CD4-positive, CD25-positive, alpha-beta regulatory T cell (primary cell): ENCODE measurements around the gene DSE. TPM values are rescaled to one million over a fixed set of nuclear protein-coding genes. Genes with fewer than 3 reads are reported as not detected.

ENCODE experiments used
- ATAC-seq, 2 donors: fragments of 150-1000 bp; cut with Tn5 transposase; one replicate each; pipeline ENCODE4 v1.10.0; 2021; ENCODE audit warnings: low read depth in 2 of 2, moderate number of reproducible peaks in 2 of 2, moderate library complexity in 1 of 2
- DNase-seq, 3 donors: peaks; one replicate each; pipeline versions ENCODE4 v3.0.0 to v3.0.0-alpha.2; 2012 to 2022; ENCODE audit warnings: mixed read lengths in 1 of 3
- H3K27ac ChIP-seq: one replicate; pipeline ENCODE4 v1.7.0; 2013; ENCODE audit warnings: mild to moderate bottlenecking, low read length; ENCODE audit not compliant: insufficient read depth, poor library complexity, severe bottlenecking
- H3K27me3 ChIP-seq: one replicate; pipeline ENCODE4 v1.7.0; 2013; ENCODE audit warnings: low read length; ENCODE audit not compliant: control insufficient read depth, insufficient read depth
- H3K36me3 ChIP-seq: one replicate; pipeline ENCODE4 v1.7.0; 2013; ENCODE audit warnings: mild to moderate bottlenecking, low read length, moderate library complexity; ENCODE audit not compliant: control insufficient read depth, insufficient read depth
- H3K4me1 ChIP-seq: 2 replicates; pipeline ENCODE4 v1.7.0; 2013; ENCODE audit warnings: mild to moderate bottlenecking, low read length; ENCODE audit not compliant: insufficient read depth, control insufficient read depth, poor library complexity, severe bottlenecking
- H3K4me3 ChIP-seq: one replicate; pipeline ENCODE4 v1.7.0; 2013; ENCODE audit warnings: low read depth, mild to moderate bottlenecking, low read length, moderate library complexity
- H3K9me3 ChIP-seq, 2 experiments: 1 replicate in 1 of 2; 2 replicates in 1 of 2; pipeline ENCODE4 v1.7.0; 2013; ENCODE audit warnings: low read length in 2 of 2, mild to moderate bottlenecking in 1 of 2, moderate library complexity in 1 of 2; ENCODE audit not compliant: control insufficient read depth in 2 of 2
- H3K27ac Mint-ChIP-seq, 3 donors: one replicate each; pipeline ENCODE4 v1.8.0; 2020 to 2022; ENCODE audit warnings: mild to moderate bottlenecking in 3 of 3, mixed read lengths in 3 of 3, moderate library complexity in 2 of 3
- H3K27me3 Mint-ChIP-seq: one replicate; pipeline ENCODE4 v1.8.0; 2022; ENCODE audit warnings: mild to moderate bottlenecking, mixed read lengths
- H3K36me3 Mint-ChIP-seq: one replicate; pipeline ENCODE4 v1.8.0; 2020; ENCODE audit warnings: mixed read lengths
- H3K4me1 Mint-ChIP-seq, 4 donors: one replicate each; pipeline ENCODE4 v1.8.0; 2020 to 2022; ENCODE audit warnings: mixed read lengths in 4 of 4, mild to moderate bottlenecking in 1 of 4
- H3K4me3 Mint-ChIP-seq, 4 donors: one replicate each; pipeline ENCODE4 v1.8.0; 2020 to 2022; ENCODE audit warnings: mild to moderate bottlenecking in 4 of 4, mixed read lengths in 4 of 4, moderate library complexity in 3 of 4
- H3K9me3 Mint-ChIP-seq, 7 donors: one replicate each; pipeline ENCODE4 v1.8.0; 2020 to 2022; ENCODE audit warnings: mixed read lengths in 7 of 7, mild to moderate bottlenecking in 3 of 7, moderate library complexity in 2 of 7
- polyA plus RNA-seq, 4 donors: library from polyadenylated mRNA; unstranded; fragments of 300-500 nt; fragmentation: Illumina TruSeq; gene quantifications; one replicate each; pipeline ENCODE4 v1.2.3, GENCODE V29; 2021
- total RNA-seq: library from RNA; stranded (reverse); gene quantifications from one replicate; pipeline ENCODE4 v1.2.3, GENCODE V29; 2022

DSE gene
- total and polyA plus RNA-seq, 5 donors from 2014 or later: 1.9 to 10.2 (median 3.1) TPM

DNA sequence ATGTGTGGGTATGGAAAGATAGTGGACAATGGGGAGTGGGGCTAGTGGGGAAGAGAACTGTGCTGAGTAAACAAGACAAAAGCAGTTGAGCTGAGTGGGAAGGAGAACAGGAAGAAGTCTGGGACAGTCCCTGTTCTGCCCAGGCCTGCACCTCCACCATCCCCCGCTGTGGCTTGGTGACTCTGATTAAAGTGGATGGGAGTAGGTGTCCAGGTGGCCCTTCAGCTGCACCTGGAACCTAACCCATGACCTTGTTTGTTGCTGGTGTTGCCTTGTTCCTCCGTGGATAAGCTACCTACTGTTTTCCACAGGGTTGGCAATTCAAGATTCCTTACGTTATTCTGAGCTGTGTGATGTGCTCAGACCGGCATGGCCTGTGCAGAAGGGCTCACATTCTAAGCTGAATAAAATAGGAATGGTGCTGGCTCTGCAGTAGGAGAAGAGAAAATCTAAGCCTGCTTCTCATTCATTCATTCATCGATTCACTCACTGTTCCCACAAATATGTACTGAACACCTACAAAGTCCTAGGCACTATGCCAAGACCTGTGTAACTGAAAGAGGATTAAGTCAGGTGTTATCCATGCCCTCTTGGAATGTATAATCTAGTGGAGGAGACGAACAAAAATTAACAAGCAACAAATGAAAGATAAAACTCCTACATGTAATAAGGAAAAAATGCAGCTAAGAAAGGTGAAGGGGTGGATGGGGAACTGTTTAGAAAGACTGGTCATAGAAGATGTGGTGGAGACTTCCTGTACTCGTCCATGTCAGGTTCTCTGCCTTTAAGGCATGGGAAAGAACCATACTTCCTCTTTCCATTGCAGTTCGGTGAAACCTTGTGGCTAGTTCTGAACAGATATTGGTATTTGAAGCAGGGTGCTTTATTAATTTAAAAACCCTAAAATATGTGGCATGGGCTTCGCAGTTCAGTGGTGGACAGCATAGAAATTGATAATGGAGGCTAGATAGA is 80.3 kb downstream of the DSE start:
- H3K36me3 Mint-ChIP-seq: no peaks in the 10 kb centered on the region
- no peak overlapping the region for H3K27ac ChIP-seq
- no peak for DNase-seq

DNA sequence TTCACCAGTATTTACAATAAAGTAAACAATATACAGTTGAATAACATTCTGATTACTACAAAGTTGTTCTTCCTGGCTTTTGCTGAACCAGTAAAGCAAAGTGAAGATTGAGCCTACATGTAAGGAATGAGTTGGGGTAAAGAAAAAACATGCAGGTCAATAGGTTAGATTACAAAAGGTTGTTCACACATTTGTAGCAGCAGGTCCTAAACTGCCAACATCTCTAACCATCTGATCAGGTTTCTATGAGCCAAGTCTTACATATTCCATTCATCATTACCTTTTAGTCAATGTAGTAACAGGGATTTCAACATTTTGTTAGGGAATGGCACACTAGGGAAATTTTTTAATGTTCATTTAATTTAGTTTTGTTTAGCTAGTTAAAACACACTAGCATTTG is 81.2 kb downstream of the DSE start:
- DNase-seq (no peak), ATAC-seq (no peak)
- H3K4me1 ChIP-seq: no peaks in the 10 kb centered on the region
- H3K36me3 ChIP-seq: no peaks in the 10 kb centered on the region
- peaks cover 0 to 4% (median 0%) of the 10 kb centered on the region in 7 donors for H3K9me3 Mint-ChIP-seq
- no peak overlapping the region for H3K27ac Mint-ChIP-seq
- no peak overlapping the region for H3K4me3 Mint-ChIP-seq
- H3K27me3 ChIP-seq: peaks cover 14% of the 10 kb centered on the region
- no peak overlapping the region for H3K4me3 ChIP-seq
- H3K27me3 Mint-ChIP-seq: peaks cover 6% of the 10 kb centered on the region
- no peaks in the 10 kb centered on the region for H3K9me3 ChIP-seq
- H3K27ac ChIP-seq: no peak overlapping the region
- no peaks in the 10 kb centered on the region for H3K36me3 Mint-ChIP-seq
- peaks cover 0 to 4% (median 1%) of the 10 kb centered on the region in 4 donors for H3K4me1 Mint-ChIP-seq

More for the DNA sequence above, 80.3 kb downstream of the DSE start:
- no peak overlapping the region for H3K4me3 Mint-ChIP-seq
- Histone ChIP-seq H3K9me3 (no peaks in the 10 kb centered on the region), H3K36me3 (no peaks in the 10 kb centered on the region), H3K4me1 (no peaks in the 10 kb centered on the region), H3K4me3 (no peak overlapping the region), H3K27me3 (peaks cover 14% of the 10 kb centered on the region)
- peaks cover 6% of the 10 kb centered on the region for H3K27me3 Mint-ChIP-seq
- H3K9me3 Mint-ChIP-seq: peaks cover 0 to 4% (median 0%) of the 10 kb centered on the region in 7 donors
- no peak for ATAC-seq
- no peak overlapping the region for H3K27ac Mint-ChIP-seq
- H3K4me1 Mint-ChIP-seq: peaks cover 0 to 4% (median 1%) of the 10 kb centered on the region in 4 donors

DNA sequence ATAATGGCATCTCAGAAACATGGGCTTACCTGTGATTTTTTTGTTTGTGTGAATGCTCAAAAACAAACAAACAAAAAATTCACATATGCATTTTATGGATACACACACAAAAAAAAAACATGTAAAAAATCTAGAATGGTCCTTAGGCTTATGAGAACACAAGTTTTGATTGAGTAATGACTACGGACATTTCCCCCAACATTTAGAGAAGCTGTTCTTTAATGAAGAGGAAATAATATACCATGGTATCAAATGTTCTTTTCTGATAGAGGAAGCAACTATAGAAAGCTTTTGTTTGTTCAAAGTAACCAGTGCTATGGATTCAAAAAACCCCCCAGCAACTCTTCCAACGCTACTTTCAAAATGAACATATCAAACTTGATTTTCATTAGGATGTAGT is 81.8 kb downstream of the DSE start:
- DNase-seq (no peak), ATAC-seq (no peak)
- peaks cover 14% of the 10 kb centered on the region for H3K27me3 ChIP-seq
- H3K4me1 ChIP-seq: no peaks in the 10 kb centered on the region
- Mint-ChIP-seq H3K27me3 (peaks cover 6% of the 10 kb centered on the region), H3K27ac (no peak overlapping the region), H3K36me3 (no peaks in the 10 kb centered on the region), H3K9me3 (peaks cover 0 to 4% (median 0%) of the 10 kb centered on the region in 7 donors), H3K4me1 (peaks cover 0 to 4% (median 1%) of the 10 kb centered on the region in 4 donors), H3K4me3 (no peak overlapping the region)
- no peaks in the 10 kb centered on the region for H3K36me3 ChIP-seq
- no peak overlapping the region for H3K27ac ChIP-seq
- H3K9me3 ChIP-seq: no peaks in the 10 kb centered on the region
- no peak overlapping the region for H3K4me3 ChIP-seq

DNA sequence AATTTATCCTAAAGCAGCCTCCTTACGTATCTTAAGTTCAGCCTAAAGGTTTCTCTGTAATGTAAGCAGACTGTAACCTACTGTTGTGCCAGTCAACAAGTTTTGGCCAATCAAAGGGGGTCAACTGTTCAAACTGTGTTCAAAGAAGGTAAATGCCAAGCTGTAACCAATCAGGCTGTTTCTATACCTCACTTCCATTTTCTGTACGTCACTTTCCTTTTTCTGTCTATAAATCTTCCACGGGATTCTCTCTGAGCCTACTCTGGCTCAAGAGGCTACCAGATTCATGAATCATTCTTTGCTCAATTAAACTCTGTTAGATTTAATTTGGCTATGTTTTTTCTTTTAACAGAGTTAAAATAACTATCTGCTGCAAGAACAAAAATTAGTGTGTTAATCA is 85.4 kb downstream of the DSE start:
- no peak overlapping the region for H3K4me3 Mint-ChIP-seq
- Histone ChIP-seq H3K4me1 (no peaks in the 10 kb centered on the region), H3K9me3 (no peaks in the 10 kb centered on the region), H3K4me3 (no peak overlapping the region), H3K27me3 (peaks cover 19% of the 10 kb centered on the region), H3K27ac (no peak overlapping the region), H3K36me3 (no peaks in the 10 kb centered on the region)
- H3K27ac Mint-ChIP-seq: peak overlapping the region in 1 of 3 donors; percentile 60
- H3K36me3 Mint-ChIP-seq: no peaks in the 10 kb centered on the region
- H3K9me3 Mint-ChIP-seq: peaks cover 0 to 4% (median 0%) of the 10 kb centered on the region in 7 donors
- ATAC-seq (no peak), DNase-seq (no peak)
- peaks cover 20% of the 10 kb centered on the region for H3K27me3 Mint-ChIP-seq
- H3K4me1 Mint-ChIP-seq: peaks cover 0 to 4% (median 1%) of the 10 kb centered on the region in 4 donors

DNA sequence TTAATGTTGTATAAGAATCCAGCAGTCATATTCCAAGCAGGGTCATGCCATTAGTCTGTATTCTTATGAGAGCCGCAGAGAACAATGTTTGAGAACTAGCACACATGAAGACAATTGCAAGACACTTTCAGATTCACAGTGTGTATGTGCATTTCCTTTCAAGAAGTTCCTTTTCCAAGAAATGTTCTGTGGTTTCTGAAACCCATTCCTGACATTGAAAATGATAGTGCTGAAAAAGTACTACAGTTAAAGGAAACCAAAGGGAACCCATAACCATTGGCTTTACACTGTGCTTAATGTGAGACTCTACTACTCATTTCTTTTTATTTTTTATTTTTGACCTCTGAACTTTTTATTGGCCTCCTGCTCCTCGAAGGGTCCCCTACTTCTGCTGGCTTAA is 86.2 kb downstream of the DSE start:
- Mint-ChIP-seq H3K27ac (no peak overlapping the region), H3K4me1 (peaks cover 3 to 9% (median 5%) of the 10 kb centered on the region in 4 donors), H3K27me3 (peaks cover 26% of the 10 kb centered on the region), H3K9me3 (peaks cover 0 to 4% (median 0%) of the 10 kb centered on the region in 7 donors), H3K36me3 (no peaks in the 10 kb centered on the region), H3K4me3 (no peak overlapping the region)
- Histone ChIP-seq H3K27ac (no peak overlapping the region), H3K4me1 (peaks cover 7% of the 10 kb centered on the region), H3K27me3 (peaks cover 19% of the 10 kb centered on the region), H3K4me3 (no peak overlapping the region), H3K9me3 (no peaks in the 10 kb centered on the region), H3K36me3 (no peaks in the 10 kb centered on the region)
- ATAC-seq (no peak), DNase-seq (peak in 1 of 3 donors; percentile 34)

DNA sequence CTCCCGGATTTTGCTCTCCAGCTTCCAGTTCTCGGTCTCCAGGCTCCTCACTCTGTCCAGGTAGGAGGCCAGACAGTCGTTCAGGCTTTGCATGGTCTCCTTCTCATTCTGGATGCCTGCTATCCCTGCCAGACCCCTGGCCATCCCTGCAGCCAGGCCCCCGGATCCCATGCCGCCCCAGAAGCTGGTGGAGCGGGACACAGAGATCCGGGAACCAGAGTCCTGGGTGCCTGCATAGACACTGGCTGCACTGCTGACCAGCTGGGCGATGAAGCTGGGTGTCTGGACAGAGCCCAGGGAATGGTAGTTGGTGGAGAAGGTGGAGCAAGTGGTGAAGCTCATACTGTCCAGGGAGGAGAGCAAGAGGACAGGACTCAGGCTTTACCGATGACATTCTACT is 87.5 kb downstream of the DSE start:
- no peak overlapping the region for H3K4me3 Mint-ChIP-seq
- DNase-seq (no peak), ATAC-seq (no peak)
- H3K9me3 Mint-ChIP-seq: peaks cover 0 to 4% (median 0%) of the 10 kb centered on the region in 7 donors
- H3K36me3 ChIP-seq: no peaks in the 10 kb centered on the region
- peaks cover 27% of the 10 kb centered on the region for H3K27me3 ChIP-seq
- peaks cover 34% of the 10 kb centered on the region for H3K27me3 Mint-ChIP-seq
- H3K9me3 ChIP-seq: no peaks in the 10 kb centered on the region
- no peaks in the 10 kb centered on the region for H3K36me3 Mint-ChIP-seq
- peaks cover 5 to 13% (median 9%) of the 10 kb centered on the region in 4 donors for H3K4me1 Mint-ChIP-seq
- no peak overlapping the region for H3K27ac Mint-ChIP-seq
- H3K4me3 ChIP-seq: no peak overlapping the region
- no peak overlapping the region for H3K27ac ChIP-seq
- H3K4me1 ChIP-seq: peaks cover 7% of the 10 kb centered on the region

DNA sequence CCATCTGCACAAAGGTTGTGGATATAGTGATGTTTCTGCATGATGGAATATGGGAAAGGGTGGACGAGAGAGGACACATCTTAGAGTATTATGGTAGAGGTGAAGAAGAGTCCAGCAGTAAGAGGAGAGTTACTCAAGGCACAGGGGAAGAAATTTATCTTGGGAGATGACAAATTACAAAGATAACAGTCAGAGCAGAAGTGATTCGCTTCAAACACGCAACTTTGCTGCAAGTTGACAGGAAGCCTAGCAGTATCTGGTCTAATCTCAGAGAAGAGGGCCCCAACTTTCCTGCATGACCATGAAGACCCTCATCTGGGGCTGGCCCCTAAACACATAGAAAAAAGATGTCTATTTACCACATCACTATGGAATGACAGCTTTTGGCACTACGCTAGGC is 89.2 kb downstream of the DSE start:
- peaks cover 7% of the 10 kb centered on the region for H3K4me1 ChIP-seq
- Mint-ChIP-seq H3K27me3 (peaks cover 40% of the 10 kb centered on the region), H3K36me3 (no peaks in the 10 kb centered on the region), H3K27ac (no peak overlapping the region), H3K4me1 (peaks cover 5 to 15% (median 9%) of the 10 kb centered on the region in 4 donors), H3K4me3 (no peak overlapping the region), H3K9me3 (peaks cover 0 to 4% (median 0%) of the 10 kb centered on the region in 7 donors)
- H3K36me3 ChIP-seq: no peaks in the 10 kb centered on the region
- H3K9me3 ChIP-seq: no peaks in the 10 kb centered on the region
- no peak overlapping the region for H3K4me3 ChIP-seq
- H3K27me3 ChIP-seq: peaks cover 33% of the 10 kb centered on the region
- DNase-seq (no peak), ATAC-seq (no peak)
- H3K27ac ChIP-seq: no peak overlapping the region
